Esophagus squamous epithelium (tissue), 5 donors: Measurements from ENCODE around the gene KAT7. TPM values are rescaled to one million over a fixed set of nuclear protein-coding genes. Genes with fewer than 3 reads are reported as not detected.

ENCODE experiments used
- DNase-seq: peaks from one replicate; lab custom pipeline; 2025; lab: John Stamatoyannopoulos, UW
- H3K27ac ChIP-seq, 4 donors: fragments of 200-600 bp; sonication (generic); one replicate each; pipeline ENCODE4 v1.5.1; 2016 to 2019; ENCODE audit warnings: mild to moderate bottlenecking in 1 of 4
- H3K27me3 ChIP-seq, 4 donors: fragments of 200-600 bp; sonication (generic); 1 replicate in 3 of 4; 2 replicates in 1 of 4; pipeline versions ENCODE4 v1.5.1 to v1.6.0; 2017 to 2021; ENCODE audit warnings: antibody characterized with exemption in 1 of 4
- H3K36me3 ChIP-seq, 3 donors: fragments of 200-600 bp; sonication (generic); one replicate each; pipeline ENCODE4 v1.5.1; 2016 to 2019
- H3K4me1 ChIP-seq, 3 donors: fragments of 200-600 bp; sonication (generic); one replicate each; pipeline ENCODE4 v1.5.1; 2017 to 2019
- H3K4me3 ChIP-seq, 4 donors: fragments of 200-600 bp; sonication (generic); 1 replicate in 3 of 4; 2 replicates in 1 of 4; pipeline ENCODE4 v1.5.1; 2016 to 2019; ENCODE audit warnings: mild to moderate bottlenecking in 2 of 4, moderate library complexity in 1 of 4
- H3K9me3 ChIP-seq, 3 donors: fragments of 200-600 bp; sonication (generic); one replicate each; pipeline ENCODE4 v1.5.1; 2016 to 2019
- POLR2A ChIP-seq, 4 donors: fragments of 450-650 bp; IDR thresholded peaks; one replicate each; pipeline ENCODE4 v1.6.1; 2017; ENCODE audit warnings: antibody characterized with exemption in 4 of 4, mild to moderate bottlenecking in 4 of 4, moderate library complexity in 3 of 4
- WGBS, 2 donors: methylation state at CpG; one replicate each; pipeline ENCODE4 v1.1.5; 2018; 5-methylcytosine and 5-hydroxymethylcytosine counted together
- intact Hi-C: fragments of 100-400 bp; cut with DNase I; formaldehyde crosslinking; loops from one replicate; pipeline ENCODE4 v1.15.0; 2022
- total RNA-seq, 4 donors: library from RNA; depleted of rRNA; stranded (reverse); fragments of >200 nt; gene quantifications; one replicate each; pipeline ENCODE4 v1.1.0, GENCODE V29; 2016
- TF ChIP-seq, protein P1 (sequence below), 6 experiments: fragments of 450-650 bp in 4 of 6; fragments of 200-600 bp in 2 of 6; sonication (generic) in 2 of 6; IDR thresholded peaks; one replicate each; pipeline ENCODE4 v1.5.1; 2016 to 2019; ENCODE audit warnings: antibody characterized with exemption in 6 of 6, mild to moderate bottlenecking in 4 of 6, moderate library complexity in 4 of 6
- donor health status: DM: yes; HTN: yes; CAD: no.

The KAT7 gene
- total RNA-seq, 4 donors from 2014 or later: 22.6 to 32.6 (median 26.6) TPM

DNA sequence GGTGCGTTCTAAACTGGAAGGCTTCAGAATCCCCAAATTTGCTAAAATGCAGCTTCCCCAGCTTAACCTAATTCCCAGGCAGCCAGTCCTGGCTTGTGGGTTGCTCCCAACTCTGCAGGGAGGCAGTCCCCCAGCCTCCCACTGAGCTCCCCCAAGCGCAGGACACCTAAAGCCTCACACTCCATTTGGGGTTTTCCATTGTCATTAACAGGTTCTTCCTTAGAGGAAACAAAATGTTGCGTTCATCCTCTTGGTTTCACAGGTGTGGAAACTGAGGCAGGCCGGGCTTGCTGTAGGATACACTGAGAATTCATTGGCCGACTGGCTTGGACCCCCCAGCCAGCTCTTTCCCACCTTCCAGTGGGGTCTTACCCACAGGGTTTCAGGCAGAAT, 61.7 kb downstream of the KAT7 start:
- intact Hi-C loops: loop anchor here (5.0 to 10.0 kb wide), 2 partner anchors 135 to 278 kb away; no protein-coding TSS in a partner anchor
- H3K36me3 ChIP-seq: peaks cover 0 to 17% (median 0%) of the 10 kb centered on the region in 3 donors
- peak overlapping the region in 1 of 4 donors; percentile 79 for H3K4me3 ChIP-seq
- peaks cover 0 to 5% (median 0%) of the 10 kb centered on the region in 4 donors for H3K27me3 ChIP-seq
- no peak overlapping the region for H3K27ac ChIP-seq
- H3K4me1 ChIP-seq: peaks cover 8 to 42% (median 10%) of the 10 kb centered on the region in 3 donors
- 83 to 92% methylated on average over 2 to 5 of the region's 5 CpGs for WGBS, 2 donors
- DNase-seq: no peak
- H3K9me3 ChIP-seq: no peaks in the 10 kb centered on the region
- no peak for TF ChIP-seq POLR2A (IDR thresholded peaks at IDR 0.05)
- TF ChIP-seq, protein P1, sequence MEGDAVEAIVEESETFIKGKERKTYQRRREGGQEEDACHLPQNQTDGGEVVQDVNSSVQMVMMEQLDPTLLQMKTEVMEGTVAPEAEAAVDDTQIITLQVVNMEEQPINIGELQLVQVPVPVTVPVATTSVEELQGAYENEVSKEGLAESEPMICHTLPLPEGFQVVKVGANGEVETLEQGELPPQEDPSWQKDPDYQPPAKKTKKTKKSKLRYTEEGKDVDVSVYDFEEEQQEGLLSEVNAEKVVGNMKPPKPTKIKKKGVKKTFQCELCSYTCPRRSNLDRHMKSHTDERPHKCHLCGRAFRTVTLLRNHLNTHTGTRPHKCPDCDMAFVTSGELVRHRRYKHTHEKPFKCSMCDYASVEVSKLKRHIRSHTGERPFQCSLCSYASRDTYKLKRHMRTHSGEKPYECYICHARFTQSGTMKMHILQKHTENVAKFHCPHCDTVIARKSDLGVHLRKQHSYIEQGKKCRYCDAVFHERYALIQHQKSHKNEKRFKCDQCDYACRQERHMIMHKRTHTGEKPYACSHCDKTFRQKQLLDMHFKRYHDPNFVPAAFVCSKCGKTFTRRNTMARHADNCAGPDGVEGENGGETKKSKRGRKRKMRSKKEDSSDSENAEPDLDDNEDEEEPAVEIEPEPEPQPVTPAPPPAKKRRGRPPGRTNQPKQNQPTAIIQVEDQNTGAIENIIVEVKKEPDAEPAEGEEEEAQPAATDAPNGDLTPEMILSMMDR (IDR thresholded peaks at IDR 0.05): no peak

GRCh38 chr17:49850772-49851386, 62.4 kb downstream of the KAT7 start:
- WGBS, 2 donors: 12 to 17% methylated on average over 10 to 20 of the region's 61 CpGs
- H3K27ac ChIP-seq: peak overlapping the region in 3 of 4 donors; percentile 44 to 73 (median 65)
- peaks cover 8 to 36% (median 10%) of the 10 kb centered on the region in 3 donors for H3K4me1 ChIP-seq
- no peak for DNase-seq
- peak overlapping the region; percentile 41 to 79 (median 60) for H3K4me3 ChIP-seq
- H3K36me3 ChIP-seq: peaks cover 0 to 14% (median 0%) of the 10 kb centered on the region in 3 donors
- intact Hi-C loops: loop anchor here (5.0 to 10.0 kb wide), 2 partner anchors 136 to 279 kb away; no protein-coding TSS in a partner anchor
- TF ChIP-seq, protein P1 (IDR thresholded peaks at IDR 0.05): no peak
- TF ChIP-seq POLR2A (IDR thresholded peaks at IDR 0.05): no peak
- peaks cover 0 to 5% (median 0%) of the 10 kb centered on the region in 4 donors for H3K27me3 ChIP-seq
- no peaks in the 10 kb centered on the region for H3K9me3 ChIP-seq

DNA sequence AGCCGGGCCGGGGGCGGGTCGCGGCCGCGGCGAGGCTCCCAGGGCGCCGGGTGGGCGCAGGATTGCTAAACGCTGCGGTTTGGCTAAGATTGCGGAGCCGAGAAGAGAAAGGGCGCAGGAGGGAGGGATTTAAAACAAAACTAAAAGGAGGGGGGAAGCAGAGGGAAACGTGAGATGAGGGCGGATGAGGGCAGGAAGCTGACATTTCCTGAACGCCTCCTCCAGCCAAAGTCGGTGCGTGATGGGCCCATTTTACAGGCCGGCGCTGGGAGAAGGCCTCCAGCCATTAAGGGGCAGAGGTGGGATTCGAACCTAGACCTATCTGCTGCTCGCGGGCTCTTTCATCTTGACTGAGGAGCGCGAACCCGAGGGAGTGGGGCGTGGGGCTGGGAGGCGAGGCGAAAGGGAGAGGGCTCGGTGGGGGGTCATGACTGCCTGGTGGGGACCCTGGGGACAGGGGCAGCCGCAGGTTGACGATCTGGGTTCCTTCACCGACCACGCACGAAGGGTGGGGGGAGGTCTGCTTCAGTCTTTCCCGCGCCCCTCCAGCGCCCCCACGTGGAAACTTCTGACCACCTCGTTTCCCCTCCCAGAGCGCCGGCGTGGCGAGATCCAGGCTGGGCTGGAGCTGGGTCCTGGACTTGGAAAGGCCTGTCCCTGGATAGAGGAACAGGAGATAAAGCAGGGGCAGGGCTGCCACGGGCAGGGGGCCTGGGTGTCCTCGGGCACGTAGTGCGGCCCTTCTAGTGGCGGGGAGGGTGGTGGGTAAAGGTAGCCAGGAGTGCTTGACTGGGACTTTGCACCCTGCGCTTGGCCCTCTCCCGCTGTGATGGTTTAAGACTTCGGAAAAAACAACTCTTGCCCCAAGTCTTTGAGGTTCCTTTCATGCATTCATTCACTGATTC, 63.2 kb downstream of the KAT7 start:
- Histone ChIP-seq H3K4me3 (peak overlapping the region; percentile 41 to 79 (median 60)), H3K36me3 (peaks cover 0 to 7% (median 0%) of the 10 kb centered on the region in 3 donors), H3K4me1 (peaks cover 8 to 28% (median 10%) of the 10 kb centered on the region in 3 donors), H3K27ac (peak overlapping the region; percentile 39 to 73 (median 54)), H3K9me3 (no peaks in the 10 kb centered on the region), H3K27me3 (peaks cover 0 to 5% (median 0%) of the 10 kb centered on the region in 4 donors)
- no peak for DNase-seq
- 15 to 21% methylated on average over 17 to 18 of the region's 55 CpGs for WGBS, 2 donors
- TF ChIP-seq, protein P1 (IDR thresholded peaks at IDR 0.05): peak; percentile 26 to 70 (median 64)
- no peak for TF ChIP-seq POLR2A (IDR thresholded peaks at IDR 0.05)
- intact Hi-C loops: loop anchor here (5.0 to 10.0 kb wide), 2 partner anchors 137 to 279 kb away; no protein-coding TSS in a partner anchor

GRCh38 chr17:49853470-49854015, 65.1 kb downstream of the KAT7 start:
- no peaks in the 10 kb centered on the region for H3K9me3 ChIP-seq
- peaks cover 0 to 5% (median 0%) of the 10 kb centered on the region in 4 donors for H3K27me3 ChIP-seq
- 30 to 72% methylated on average over 2 to 6 of the region's 10 CpGs for WGBS, 2 donors
- no peaks in the 10 kb centered on the region for H3K36me3 ChIP-seq
- intact Hi-C loops: loop anchor here (5.0 to 10.0 kb wide), 2 partner anchors 139 to 281 kb away; no protein-coding TSS in a partner anchor
- no peak overlapping the region for H3K4me3 ChIP-seq
- DNase-seq: no peak
- TF ChIP-seq, protein P1 (IDR thresholded peaks at IDR 0.05): no peak
- TF ChIP-seq POLR2A (IDR thresholded peaks at IDR 0.05): no peak
- H3K4me1 ChIP-seq: peaks cover 8 to 21% (median 10%) of the 10 kb centered on the region in 3 donors
- no peak overlapping the region for H3K27ac ChIP-seq
